Activated T-helper 1 cell treated with Interleukin-2 at 50 U/mL for 16 hours (primary cell): ENCODE results near the gene PRSS56.

ENCODE experiments used
- DNase-seq: peaks from one replicate; pipeline ENCODE4 v3.0.0-alpha.2; 2020; ENCODE audit warnings: low read depth

The PRSS56 gene

DNA sequence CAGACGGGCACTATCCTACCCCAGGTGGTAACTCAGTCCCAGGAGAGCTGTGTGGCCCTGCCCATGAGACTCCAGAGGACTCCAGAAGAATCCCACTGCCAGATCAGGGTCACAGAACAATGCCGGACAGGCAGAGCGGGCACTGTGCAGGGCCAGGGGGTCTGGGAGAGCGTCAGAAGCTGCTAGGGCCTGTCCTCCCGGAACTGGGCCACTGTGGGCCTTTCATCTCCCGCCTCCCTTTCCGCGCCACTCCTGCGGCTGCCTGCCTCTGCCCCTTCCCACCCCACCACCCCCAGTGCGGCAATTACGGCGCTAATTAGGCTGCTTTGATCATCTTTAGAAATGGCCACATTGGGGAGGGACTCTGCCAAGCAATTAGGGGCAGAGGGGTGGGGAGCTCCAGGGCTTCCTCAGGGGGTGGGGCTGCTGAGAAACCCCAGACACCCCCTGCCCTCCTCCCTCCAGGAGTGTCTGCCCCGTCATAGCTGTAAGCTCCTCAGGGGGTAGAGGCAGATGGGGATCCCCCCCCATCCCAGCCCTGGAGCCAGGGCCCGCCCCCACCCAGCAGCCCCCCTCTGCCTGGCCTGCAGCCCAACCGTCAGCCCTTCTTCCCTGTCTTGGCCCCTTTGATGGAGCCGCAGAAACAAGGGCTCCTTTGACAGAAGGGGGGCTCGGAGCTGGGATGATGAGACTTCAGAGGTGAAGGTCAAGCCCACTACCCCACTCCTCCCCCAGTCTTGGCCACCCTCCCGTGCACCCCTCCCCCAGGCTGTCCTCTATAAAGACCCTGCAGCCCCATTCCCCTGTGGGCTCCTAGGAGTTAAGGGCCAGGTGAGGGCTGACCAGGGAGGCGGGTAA lies at the start of gene PRSS56:
PRSS56 (plus strand) TSS at position 808 of the 858 bp plus-strand sequence. CDS start 211 bp downstream, outside the sequence.
- no peak for DNase-seq

DNA sequence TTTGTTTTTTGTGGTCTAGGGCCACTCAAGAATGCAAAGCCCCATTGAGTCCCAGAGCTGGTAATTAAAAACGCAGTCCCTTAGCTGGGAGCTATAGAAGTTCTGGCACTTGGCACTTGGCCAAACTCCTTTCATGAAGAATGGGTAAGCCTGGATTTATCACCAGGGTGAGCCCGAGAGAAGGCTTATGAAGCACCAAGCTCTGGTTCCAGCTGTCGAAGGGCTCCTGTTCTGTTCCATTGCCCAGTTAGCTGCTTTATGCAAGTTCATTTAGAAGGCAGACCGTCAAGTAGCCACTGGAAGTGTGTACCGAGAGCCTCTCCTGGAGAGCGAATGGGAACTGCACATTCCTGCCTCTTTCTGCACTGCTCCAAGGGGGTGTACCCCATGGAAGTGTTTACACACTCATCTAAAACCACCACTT lies 46.7 kb upstream of the PRSS56 start:
- DNase-seq, result no peak

DNA sequence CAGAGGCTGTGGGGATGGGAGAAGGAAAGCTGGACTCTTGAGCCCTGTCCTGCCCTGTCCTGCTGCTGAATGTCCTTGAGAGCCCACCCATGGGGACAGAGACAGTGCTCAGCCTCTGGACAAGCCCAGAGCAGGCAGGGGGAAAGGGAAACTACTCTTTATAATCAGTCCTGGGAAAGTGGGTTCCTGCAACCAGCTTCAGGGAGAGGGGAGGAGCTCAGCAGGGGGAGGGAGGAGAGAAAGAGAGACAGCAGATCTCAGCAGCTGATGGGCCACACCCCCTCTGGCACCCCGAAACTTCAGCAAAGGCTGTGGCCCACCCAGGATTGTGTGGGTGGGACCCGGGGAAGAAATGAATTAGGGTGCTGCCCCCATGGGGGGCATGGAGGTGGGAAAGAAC lies 44.1 kb upstream of the PRSS56 start:
- no peak for DNase-seq

DNA sequence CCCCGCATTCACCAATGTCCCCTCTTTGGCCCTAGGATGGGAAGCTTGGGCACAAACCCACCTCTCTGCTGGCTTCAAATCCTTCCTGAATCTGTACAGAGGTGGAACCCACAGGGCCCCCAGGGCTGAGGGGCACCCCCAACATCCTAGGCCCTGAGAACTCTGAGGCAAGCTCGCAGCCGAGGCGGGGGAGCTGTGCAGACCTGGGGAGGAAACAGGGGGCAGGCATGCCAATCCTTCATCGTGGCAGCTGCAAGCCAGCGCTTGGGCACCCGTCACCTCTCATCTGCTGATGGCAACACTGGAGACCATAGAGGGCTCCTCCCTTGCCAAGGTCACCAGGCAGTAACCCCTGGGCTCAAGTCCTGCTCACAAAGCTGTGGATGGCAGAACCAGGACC lies 43.4 kb upstream of the PRSS56 start:
- DNase-seq, result no peak

DNA sequence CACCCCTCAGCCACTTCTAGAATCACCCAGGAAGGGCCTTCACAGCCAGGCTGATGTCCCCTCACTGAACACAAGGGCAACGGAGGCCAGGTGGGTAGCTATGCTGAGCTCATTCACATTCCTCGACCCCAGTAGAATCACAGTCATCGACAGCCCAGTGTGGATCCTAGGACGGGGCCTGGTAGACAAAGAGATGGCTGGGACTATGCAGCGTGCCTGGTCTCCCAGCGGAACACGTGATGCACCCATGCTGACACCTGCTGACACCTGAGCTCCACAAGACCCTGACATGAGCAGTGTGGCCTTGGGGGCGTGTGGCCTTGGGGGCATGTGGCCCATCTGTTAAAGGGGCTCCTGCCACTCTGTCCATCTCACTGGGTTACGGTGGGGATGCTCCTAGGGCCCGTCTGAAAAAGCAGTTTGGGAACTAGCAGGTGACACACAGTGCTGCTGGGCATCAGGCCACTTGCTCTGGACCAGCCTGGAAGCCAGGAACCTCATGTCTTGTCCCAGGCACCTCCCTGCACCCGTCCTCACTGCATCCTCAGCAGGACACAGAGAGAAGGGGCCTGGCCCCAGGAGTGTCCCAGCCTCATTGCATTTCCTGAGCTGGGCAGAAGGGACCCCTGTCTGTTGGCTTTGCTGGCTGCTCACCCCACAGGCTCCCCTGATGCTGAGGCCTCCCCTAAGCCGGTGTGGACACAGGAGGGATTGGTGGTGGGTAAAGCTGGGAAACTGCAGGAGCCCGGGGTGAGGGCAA lies 42.3 kb upstream of the PRSS56 start:
- no peak for DNase-seq

DNA sequence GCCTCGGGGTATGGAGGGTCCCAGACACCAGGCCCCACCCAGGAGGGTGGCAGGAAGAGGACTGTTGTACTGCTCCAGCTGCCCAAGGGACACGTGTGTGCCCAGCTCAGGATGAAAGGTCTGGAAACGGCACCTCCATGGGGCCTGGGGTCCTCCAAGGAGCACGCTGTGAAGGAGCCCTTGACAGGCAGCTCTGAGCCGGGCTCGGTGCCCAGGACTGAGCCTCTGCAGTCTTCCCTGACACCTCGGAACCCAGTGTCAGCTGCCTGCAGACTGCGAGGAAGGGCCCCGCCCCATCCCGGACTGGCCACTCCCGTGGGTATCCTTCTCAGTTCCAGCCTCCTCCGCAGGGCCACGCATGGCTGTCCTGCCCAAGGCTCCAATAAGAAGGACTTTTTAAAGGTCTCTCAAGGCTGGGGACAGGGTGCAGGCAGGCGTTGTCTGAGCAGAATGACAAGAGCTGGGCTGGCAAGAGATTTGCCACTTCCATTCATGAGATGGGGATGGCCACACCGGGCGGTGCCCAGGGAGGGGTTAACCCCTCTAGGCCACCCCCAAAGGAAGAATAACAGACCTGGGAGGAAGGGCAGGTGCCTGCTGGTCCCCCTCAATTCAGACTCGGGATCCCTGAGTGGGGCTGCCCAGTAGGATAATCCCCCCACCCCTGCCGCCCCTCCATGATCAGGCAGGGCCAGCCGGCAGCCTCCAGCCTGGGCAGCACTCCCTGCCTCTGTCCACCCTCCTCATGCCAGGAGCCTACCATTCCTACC lies 41.4 kb upstream of the PRSS56 start:
- DNase-seq, result no peak

DNA sequence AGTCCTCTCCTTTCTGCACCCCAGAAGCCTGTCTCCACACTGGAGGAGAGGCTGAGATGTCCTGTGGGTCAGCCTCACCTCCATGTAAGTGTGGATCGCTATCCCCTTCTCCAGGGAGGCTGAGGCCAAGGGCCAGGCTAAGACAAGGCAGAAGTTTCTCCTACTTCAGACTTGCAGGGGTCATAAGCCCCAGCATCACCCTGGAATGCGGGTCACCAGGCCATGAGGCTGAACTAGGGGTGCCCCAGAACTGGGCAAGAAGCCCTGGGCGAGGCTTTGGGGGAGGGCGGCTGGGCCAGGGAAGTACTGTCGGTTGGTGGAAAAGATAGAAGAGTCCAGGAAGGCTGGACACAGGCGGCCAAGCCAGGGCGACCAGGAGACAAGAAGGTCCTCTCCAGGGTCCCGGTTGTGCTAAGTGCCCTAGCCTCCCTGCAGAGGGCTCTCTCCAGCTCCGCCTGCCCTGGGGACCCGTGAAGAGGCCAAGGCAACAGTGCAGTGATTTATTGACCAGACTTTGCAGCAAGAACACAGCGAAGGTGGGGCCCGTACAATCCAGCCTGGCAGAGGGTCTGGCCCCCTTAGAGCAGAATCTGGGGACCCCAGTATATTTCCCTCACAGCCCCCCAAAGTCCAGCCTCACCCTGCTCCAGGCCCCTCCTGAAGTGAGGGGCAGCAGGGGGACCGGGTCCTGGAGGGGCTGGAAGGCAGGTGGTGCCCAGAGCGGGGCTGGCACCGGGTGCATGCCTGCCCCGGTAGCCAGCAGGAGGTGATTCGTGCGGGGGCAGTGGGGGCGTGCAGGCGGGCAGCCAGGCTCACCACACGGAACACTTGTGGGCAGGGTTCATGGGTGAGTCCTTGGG lies 40.6 kb upstream of the PRSS56 start:
- no peak for DNase-seq

DNA sequence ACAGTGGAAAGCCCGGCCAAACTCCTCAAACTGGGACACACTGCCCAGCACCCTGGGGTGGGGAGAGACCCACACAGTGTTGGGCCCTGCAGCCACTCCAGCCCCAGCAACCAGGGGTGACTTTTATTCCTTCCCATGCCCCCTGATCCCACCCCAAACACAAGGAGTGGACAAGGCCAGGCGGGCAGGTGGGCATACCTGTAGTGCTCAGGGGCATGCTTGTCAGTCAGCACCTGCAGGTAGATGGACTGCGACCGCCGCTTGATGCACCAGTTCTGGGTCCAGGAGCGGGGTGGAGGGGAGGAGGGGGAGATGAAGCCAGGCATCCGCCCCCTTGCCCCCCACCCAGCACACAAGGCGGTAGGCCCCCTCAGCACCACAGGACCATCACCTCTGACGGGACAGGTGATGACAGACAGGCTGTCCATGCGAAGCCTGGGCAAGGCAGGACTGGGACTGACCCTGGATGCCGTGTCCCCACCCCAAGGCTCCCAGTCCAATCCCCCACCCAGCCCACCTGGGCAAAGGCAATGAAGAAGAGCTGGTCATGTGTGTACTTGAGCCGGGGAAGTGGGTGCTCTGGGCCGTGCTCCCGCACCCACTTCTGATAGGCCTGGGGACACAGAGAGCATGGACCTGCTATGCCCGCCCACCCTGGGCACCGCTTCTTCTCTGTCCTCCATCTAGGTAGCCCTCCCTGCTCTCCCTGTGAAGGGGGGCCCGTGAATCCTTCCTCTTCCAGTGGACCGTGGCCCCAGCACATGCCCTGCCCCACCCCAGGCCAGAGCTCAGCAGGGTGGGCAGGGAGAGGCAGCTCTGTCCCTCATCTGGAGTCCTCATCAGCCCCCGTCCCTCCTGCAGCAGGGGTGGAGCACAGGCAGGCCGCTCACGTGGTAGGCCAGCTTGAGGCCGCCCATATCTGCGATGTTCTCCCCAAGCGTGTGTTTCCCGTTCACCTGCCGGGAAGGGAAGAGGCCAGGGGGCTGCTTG lies 39.7 kb upstream of the PRSS56 start:
- no peak for DNase-seq

DNA sequence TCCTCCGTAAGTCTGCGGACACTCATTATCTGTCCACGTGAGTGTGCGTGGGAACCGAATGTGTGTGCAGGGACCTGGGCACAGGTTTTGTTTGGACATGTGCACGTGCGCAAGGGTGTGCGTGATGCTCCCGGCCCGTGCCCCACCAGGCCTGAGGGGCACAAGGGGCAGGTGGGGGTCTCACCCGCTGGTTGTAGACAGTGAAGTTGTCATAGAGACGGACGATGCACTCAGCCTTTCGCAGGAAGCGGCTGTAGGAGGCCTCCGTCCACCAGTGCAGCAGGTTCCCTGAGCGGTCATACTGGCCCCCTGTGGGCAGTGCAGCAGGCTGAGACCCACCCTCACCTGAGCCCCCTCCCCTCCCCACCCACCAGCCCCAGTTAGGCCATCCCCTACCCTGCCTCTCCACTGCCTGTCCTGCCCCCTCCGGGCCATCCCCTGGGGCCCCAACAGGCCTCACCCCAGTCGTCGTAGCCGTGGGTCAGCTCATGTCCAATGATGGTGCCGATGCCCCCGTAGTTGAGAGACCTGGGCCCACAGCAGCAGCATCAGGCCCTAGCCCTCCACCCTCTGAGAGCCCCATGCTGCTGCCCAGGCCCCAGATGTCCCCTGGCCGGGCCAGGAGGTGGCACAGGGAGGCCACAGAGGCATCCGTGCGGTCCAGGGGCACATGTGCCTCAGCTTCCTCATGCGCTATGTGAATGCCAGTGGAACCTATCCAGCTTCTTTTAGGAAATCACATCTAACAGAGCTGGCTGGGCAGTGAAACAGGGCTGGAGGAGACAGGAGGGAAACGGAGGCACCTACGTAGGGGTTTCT lies 38.7 kb upstream of the PRSS56 start:
- DNase-seq, result no peak

DNA sequence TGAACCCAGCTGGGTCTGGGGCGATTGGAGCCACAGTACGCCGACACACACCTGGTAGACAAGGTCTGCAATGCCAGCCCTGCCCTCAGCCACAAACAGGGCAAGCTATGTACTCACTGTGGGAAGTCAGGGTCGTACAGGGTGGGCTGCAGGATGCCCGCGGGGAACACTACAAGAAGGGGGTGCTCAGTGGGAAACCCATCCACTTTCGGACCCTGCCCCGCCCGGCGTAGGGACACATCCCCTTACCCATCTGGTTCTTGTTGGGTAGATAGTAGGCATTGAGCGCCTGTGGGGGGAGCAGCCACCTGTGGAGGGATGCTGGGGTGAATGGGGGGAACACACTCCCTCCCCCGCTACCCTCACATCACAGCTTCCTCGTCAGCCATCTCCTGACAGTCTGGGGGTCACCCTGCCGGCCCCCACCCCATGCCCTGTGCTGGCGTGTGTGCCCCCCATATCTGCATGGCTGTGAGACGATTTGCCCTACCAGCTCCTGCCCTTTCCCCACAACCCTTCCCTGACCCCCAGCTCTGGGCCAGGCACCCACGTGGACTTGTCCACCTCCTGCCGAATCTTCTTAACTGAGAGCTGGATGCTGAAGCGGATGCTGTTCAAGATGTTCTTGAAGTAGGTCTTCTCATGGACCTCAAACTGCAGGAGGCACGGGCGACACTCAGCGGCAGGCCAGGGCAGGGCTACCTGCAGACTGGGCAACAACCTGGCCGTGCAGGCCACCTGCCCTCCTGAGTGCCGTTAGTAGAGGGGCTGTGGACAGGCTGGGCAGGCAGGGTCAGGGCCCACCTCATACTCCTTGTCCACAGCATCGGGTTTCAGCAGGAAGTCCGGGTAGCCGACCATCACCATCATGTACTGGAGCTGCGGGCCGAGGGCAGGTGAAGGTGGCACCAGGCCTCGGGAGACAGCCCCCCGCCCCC lies 37.6 kb upstream of the PRSS56 start:
- no peak for DNase-seq

DNA sequence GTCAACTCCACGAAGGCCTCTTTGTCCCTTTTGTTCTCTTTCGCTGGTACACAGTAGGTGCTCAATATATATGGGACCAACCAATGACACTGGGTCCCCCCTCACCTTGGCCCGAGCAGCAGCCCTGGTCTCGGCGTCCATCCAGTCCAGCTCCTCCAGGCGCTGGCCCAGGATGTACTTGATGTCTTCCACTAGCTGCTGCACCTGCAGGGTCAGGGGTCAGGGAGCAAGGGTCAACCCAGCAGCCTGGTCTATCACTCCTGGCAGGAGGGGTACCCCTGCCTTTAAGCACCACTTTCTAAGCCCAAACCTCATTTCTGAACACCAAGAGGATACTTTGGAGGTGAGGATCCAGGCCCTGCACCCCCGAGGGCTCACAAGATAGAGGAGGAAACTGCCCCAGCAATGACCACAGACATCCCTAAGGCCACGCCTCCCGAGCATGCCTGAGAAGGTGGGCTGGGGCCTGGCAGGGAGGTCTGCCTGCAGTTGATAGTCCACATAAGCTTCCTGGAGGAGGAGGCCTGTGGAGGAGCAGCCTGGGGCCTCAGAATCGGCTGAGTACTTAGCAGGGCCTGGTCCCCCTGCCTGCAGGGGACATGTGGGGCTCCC lies 36.8 kb upstream of the PRSS56 start:
- DNase-seq, result no peak

DNA sequence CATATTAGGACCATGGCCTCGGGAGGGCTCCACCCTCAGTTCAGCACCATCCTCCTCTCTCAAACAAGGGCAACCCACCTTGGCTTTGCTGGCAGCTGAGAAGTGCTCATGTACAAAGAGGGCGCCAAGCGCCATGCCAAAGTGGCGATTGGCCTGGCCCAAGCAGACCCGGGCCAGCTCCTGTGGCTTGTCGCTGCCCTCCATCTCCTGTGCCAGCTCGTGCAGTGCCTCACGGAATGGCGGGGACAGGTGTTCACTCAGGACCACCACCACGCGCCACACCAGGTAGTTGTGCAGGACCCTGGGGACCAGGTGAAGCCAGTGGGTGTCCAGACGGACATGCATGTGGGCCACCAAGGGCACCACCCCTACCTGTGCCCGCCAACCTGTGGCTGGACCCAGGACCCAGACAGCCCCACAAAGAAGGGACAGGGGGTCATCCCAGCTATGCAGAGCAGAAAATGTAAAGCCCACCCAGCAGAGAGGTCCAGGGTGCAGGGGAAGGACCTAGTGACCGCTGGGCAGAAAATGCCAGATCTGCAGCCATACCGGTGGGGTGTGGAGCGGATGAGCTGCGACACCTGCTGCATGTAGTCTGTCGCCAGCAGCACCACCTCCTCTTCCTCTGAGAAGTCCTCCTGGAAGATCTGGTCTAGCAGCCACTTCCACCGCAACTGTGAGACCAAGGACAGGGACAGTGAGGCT lies 36.1 kb upstream of the PRSS56 start:
- DNase-seq, result no peak

DNA sequence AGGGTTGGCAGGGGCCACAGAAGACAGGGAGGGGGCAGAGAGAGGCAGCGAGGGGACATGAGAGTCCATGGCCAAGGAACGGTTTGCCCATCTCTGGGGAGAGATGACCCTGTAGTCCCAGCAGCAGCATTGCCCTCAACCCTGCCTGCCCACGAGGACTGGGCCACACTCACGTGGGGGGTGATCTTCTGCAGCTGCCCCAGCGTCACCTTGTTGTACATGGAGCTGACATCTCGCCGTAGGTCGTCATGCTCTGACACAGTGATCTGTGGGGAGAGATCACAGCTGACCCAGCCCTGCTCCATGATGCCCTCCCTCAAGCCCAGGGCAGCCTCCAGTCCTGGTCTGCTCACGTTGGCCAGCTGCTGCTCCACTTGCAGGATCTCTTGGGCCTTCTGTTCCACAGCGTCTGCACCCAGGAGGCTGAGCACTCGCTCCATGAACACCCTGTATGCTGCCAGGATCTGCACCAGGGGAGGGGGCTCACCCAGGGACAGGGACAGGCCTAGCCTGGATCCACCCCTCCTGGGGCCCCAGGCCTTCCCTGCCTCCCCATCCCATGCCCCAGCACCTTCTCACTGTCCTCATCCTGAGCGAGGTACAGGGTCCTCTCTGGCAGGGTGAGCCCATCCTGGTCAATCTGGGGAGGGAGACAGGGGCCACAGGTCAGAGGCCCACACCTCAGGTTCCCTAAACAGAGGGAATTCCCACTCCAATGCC lies 35.4 kb upstream of the PRSS56 start:
- DNase-seq, result no peak

DNA sequence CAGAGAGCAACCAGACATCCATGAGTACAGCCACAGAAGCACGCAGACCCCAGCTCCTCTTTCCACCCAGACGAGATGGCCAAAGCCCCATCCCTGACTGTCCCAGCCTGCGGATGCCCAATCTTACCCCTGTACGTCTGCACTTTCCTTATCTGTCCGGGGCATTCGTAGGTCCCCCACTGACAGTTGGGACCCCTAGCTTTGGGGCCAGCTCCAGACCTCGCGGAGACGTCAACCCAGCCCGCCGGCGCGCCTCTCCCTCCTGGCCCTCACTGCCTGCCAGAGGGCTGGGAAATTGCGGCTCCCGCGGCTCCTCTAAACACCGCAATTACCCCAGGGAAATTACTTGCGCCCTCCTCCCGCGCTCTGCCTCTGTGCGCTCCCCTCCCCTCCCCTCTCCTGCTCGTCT lies 34.8 kb upstream of the PRSS56 start:
- DNase-seq, result no peak

DNA sequence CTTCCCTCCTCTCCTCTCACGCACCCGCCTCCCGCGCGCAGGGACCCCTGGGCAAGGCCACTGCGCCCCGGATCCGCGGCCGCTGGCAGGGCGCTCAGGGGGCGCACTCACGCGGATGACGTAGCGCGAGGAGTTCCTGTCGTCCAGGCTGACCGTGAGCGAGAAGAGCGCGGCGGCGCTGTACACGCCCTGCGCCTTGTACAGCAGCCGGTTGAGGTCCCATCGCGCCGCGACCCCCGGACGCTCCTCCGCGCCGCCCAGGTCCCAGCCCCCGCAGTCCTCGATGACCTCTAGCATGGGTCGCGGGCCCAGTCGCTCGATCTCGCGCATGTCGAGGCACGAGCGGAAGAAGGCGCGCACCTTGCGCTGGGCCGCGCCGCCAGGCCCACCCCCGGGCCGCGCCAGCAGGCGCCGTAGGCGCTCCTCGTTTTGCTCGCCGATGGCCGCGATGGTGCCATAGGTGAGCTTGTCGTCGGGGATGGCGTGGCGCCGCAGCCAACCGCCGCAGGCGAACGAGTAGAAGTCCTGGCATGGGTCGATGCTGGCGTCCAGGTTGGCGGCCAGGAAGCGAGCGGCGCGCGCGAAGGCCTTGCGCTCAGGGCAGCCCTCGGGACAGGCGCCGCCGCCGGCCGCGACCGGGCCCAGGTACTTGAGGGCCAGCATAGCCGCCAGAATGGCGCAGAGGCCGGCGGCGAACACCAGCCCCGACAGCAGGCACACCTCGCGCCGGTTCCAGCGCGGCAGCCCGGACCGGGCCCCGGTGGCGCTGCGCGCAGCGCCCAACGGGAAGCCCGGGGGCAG lies 34.2 kb upstream of the PRSS56 start:
- no peak for DNase-seq
